GM19372 (cell line): ENCODE data around the gene TIA1.
"Not testable (repeated sequence)": the region's sequence is repeated elsewhere in the genome, so short reads cannot be mapped to it uniquely, and the experiment has no call there.

Source experiments
- ATAC-seq: cut with Tn5 transposase; IDR thresholded peaks from one replicate; pipeline ENCODE4 v1.9.1; 2021; ENCODE audit warnings: mild to moderate bottlenecking, low read depth, moderate library complexity; ENCODE audit not compliant: unreplicated experiment

The TIA1 gene

DNA sequence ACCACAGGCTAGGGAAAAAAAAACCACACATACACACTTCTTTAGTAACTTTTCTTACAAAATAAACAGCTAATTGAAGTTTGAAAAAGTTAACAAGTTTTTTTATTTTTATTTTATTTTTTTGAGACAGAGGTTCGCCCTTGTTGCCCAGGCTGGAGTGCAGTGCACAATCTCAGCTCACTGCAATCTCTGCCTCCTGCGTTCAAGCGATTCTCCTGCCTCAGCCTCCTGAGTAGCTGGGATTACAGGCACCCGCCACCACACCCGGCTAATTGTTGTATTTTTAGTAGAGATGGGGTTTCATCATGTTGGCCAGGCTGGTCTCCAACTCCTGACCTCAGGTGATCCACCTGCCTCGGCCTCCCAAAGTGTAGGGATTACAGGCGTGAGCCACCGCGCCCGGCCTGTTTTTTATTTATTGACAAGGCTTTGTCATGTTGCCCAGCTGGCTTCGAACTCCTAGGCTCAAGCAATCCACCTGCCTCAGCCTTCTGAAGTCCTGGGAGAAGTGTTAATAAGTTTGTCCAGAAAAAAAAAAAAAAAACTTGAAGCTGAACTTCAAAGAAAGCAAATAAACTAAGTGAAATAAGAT lies 78.7 kb downstream of the TIA1 start:
- ATAC-seq = not testable (repeated sequence)

DNA sequence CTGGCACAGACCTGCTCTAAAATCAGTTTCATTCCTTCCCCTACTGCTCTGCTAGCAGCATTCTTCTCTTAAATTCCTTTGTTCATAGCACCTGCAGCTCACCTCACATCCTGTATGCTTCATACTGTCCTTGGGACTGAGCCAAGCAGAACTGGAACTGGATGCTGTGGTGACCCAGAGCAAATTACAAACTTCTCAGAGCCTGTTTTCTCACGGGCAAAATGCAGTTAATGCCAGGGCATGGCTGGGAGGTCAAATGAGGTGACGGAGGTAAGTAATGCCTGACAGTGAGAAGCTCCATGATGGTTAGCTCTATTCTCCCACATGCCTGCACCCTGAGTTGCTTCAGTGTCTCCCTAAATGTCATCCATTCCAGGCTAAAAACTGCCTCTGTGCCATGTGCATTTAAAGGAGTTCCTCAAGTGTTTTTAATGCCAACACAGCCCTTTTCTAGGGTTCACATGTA lies 87.3 kb downstream of the TIA1 start:
- peak; percentile 80 for ATAC-seq

DNA sequence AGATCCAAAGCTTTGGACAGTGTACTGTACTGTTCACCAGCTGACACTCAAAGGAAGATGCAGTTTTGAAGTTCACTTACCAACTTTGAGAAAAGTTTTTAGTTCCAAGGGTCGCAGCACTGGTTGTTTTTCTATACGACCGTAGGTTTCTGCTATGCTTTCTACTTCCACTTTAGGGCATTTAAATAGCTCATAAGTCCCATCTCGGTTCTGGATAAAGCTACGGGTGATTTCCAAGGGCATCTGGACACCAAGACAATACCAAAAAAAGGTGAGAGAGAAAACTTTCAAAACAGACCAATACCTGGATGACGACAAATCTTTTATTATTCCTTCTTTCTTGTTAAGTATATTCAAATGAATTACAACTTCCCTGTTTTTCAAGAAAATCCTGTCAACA lies 87.9 kb downstream of the TIA1 start:
- ATAC-seq = no peak
